ENCODE data around the gene C7. TPM values are rescaled to one million over a fixed set of nuclear protein-coding genes. Genes with fewer than 3 reads are reported as not detected.

The C7 gene
- total and polyA plus RNA-seq, 8 donors = 253 to 559 (median 474) TPM

DNA sequence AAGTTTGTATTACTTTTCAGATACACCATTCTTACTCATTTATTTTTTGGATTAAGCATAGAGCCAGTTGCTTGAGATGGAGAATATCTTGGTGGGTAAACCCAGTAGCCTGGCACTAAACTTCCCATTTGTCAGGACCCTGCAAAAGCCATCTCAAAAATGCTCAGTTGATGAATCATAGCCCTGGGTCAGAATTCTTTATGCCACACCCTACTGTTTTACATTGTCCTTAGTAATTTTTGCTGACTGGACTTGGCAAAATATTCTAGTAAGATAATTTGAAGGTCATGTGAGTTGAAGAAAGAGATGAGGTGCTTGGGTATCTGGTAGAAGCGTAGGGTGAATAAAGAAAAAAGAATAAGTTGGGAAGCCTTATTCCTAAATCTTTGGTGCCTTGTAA, 50.7 kb downstream of the C7 start:
- Histone ChIP-seq H3K36me3 (no peaks in the 10 kb centered on the region), H3K4me3 (no peak overlapping the region), H3K27ac (no peak overlapping the region), H3K9me3 (peaks cover 0 to 9% of the 10 kb centered on the region in 2 donors), H3K4me1 (no peaks in the 10 kb centered on the region), H3K27me3 (no peaks in the 10 kb centered on the region)
- ATAC-seq (no peak), DNase-seq (no peak)
- TF ChIP-seq, protein P1, sequence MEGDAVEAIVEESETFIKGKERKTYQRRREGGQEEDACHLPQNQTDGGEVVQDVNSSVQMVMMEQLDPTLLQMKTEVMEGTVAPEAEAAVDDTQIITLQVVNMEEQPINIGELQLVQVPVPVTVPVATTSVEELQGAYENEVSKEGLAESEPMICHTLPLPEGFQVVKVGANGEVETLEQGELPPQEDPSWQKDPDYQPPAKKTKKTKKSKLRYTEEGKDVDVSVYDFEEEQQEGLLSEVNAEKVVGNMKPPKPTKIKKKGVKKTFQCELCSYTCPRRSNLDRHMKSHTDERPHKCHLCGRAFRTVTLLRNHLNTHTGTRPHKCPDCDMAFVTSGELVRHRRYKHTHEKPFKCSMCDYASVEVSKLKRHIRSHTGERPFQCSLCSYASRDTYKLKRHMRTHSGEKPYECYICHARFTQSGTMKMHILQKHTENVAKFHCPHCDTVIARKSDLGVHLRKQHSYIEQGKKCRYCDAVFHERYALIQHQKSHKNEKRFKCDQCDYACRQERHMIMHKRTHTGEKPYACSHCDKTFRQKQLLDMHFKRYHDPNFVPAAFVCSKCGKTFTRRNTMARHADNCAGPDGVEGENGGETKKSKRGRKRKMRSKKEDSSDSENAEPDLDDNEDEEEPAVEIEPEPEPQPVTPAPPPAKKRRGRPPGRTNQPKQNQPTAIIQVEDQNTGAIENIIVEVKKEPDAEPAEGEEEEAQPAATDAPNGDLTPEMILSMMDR (IDR thresholded peaks at IDR 0.05) = no peak
- intact Hi-C loops (cut with DNase I) = no loop called here

DNA sequence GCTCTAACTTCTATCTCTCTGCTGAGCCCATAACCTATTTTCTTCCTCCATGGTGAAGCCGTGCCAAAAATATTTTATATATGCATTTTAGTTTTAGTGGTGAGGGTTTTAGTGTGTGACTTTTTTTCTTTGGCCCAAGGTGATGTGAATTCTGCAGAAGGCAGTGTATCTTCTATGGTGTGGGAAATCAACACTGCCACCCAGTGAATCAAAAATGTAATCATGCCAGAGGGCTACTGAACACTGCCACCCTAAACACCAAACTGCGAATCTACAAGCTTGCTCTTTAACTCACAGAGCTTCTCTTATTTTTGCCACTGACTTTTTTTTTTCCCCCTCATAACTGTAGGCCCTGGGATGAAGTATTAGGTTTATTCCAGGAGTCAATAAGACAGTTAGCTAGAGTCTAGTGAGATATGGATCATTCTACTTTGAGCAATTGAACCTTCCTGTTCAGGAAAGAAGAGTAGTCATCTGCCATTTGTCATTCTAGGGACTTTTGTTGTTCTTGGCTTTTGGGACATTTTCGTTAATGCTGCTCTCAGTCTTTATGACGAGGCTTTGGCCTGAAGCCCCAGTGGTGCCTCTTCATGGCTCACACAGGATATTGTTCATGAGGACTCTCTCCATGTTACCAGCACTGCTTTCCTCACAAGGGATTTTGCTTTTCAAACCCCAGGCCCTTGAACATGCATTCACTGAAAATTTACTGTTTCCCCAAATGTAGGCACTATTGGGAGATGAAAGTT, 53.1 kb downstream of the C7 start:
- Histone ChIP-seq H3K4me3 (no peak overlapping the region), H3K27me3 (no peaks in the 10 kb centered on the region), H3K4me1 (no peaks in the 10 kb centered on the region), H3K36me3 (no peaks in the 10 kb centered on the region), H3K9me3 (peaks cover 0 to 9% of the 10 kb centered on the region in 2 donors), H3K27ac (no peak overlapping the region)
- TF ChIP-seq, protein P1 (IDR thresholded peaks at IDR 0.05) = no peak
- intact Hi-C loops (cut with DNase I) = no loop called here
- no peak for DNase-seq
- ATAC-seq = no peak

DNA sequence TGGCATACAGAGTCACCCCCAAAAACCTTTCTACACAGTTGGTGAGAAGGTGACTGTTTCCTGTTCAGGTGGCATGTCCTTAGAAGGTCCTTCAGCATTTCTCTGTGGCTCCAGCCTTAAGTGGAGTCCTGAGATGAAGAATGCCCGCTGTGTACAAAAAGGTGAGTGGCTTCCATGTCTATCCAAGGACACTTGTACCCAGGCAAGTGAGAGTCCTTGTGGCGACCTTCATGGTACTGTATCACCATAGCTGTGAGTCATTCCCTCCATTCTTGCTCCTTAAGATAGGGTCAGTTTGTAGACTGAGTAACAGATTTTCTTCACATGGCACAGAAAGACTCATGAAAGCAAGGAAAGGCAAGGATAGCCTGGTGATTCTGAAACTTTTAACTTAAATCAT, 63.1 kb downstream of the C7 start:
- Histone ChIP-seq H3K27ac (no peak overlapping the region), H3K9me3 (no peaks in the 10 kb centered on the region), H3K4me3 (no peak overlapping the region), H3K4me1 (no peaks in the 10 kb centered on the region), H3K27me3 (no peaks in the 10 kb centered on the region), H3K36me3 (no peaks in the 10 kb centered on the region)
- TF ChIP-seq, protein P1 (IDR thresholded peaks at IDR 0.05) = no peak
- intact Hi-C loops (cut with DNase I) = no loop called here
- DNase-seq = peak in 1 of 4 donors; percentile 46
- ATAC-seq = peak; percentile 96

DNA sequence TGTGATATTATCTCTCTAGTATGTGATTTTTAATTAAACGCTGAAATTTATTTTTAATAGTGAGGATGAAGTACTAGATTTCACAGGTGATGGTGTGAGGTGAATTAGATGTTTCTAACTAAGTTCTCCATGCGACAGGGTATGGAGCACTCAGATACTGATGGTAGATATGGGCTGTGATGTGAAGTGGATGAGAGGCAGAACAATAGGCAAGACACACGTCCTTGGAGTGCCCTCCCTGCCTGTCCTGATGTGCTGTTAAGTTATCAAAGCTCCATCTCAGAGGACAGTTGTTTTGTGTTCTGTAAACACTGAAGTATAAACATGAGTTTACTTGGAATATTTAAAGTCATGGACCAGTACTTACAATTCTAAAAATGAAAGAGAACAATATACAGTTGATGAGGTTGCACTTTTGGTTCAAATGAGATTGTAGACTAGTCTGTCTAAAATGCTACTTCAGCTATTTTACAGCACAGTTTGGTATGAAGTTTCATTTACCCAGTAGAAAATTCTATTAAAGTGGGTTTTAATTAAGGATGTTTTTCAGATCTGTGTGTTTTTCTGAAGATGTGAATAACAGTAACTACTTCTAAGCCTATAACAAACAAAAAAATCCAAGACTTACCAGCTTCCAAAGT, 64.2 kb downstream of the C7 start:
- TF ChIP-seq, protein P1 (IDR thresholded peaks at IDR 0.05) = no peak
- ATAC-seq (no peak), DNase-seq (no peak)
- H3K4me1 ChIP-seq = no peaks in the 10 kb centered on the region
- no peak overlapping the region for H3K27ac ChIP-seq
- H3K9me3 ChIP-seq = no peaks in the 10 kb centered on the region
- intact Hi-C loops (cut with DNase I) = no loop called here
- no peaks in the 10 kb centered on the region for H3K36me3 ChIP-seq
- H3K4me3 ChIP-seq = no peak overlapping the region
- no peaks in the 10 kb centered on the region for H3K27me3 ChIP-seq

DNA sequence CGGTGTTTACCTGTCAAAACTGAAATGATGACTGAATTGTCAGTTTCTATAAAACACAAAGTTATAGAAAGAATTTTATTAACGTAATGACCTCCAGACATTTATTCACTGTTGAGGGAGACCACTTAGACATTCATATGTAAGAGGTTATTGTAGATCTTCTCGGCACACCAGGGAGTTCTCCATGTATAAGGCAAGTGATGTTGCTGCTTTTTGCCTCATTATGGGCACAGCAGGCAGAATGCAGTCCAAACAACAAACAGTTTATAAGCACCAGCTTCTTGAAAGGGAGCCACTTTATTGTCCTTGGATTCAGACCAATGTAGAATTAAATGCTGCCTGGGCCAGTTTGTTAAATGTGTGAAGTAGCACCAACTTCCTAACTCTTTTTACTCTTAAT, 66.7 kb downstream of the C7 start:
- intact Hi-C loops (cut with DNase I) = no loop called here
- ATAC-seq (no peak), DNase-seq (no peak)
- no peaks in the 10 kb centered on the region for H3K27me3 ChIP-seq
- TF ChIP-seq, protein P1 (IDR thresholded peaks at IDR 0.05) = no peak
- H3K36me3 ChIP-seq = no peaks in the 10 kb centered on the region
- H3K27ac ChIP-seq = no peak overlapping the region
- H3K4me1 ChIP-seq = no peaks in the 10 kb centered on the region
- no peak overlapping the region for H3K4me3 ChIP-seq
- H3K9me3 ChIP-seq = no peaks in the 10 kb centered on the region

All from left lung (tissue), 10 donors.